ENCODE measurements around the gene DTX3.
A peak's percentile ranks its signal among the peaks of the same experiment; 100 is the strongest.

The DTX3 gene

DNA sequence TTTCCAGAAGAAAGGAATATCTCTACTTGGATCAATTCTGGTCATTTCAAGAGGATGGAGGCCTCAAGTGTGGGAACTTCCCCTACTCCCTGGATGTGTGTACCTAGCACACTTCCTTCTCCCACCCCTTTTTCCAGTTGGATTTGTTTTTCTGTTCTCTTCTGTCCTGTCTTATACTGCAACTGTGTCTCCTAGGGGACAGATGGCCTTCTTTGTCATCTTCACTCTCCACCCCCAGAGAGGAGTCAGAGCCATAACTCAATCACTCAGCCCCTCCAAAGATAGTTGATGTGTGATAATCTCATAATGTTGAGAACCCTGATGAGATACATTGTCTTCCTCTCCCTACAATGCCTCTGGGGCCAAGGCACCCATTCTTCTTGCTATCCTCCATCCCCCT lies 2.1 kb upstream of the DTX3 start:
- Histone ChIP-seq H4K20me1 (ENCODE audit: control insufficient read depth, insufficient read depth, low read depth, low read length) (no peaks in the 10 kb centered on the region), H3K36me3 (ENCODE audit: control insufficient read depth, low read length) (peaks cover 11% of the 10 kb centered on the region; the same call in 1 of the 2 replicates), H3K4me3 (ENCODE audit: low read length) (no peak overlapping the region), H3K27ac (ENCODE audit: low read depth, low read length) (no peak overlapping the region), H3K9me3 (ENCODE audit: control insufficient read depth, insufficient read depth, low read length) (no peaks in the 10 kb centered on the region), H3K27me3 (ENCODE audit: control insufficient read depth, low read length) (peaks cover 18% of the 10 kb centered on the region), H3F3A (ENCODE audit: control insufficient read depth, insufficient read depth) (no peaks in the 10 kb centered on the region), H3K4me2 (ENCODE audit: low read length) (no peak overlapping the region), H3K79me2 (ENCODE audit: control insufficient read depth, low read length) (no peaks in the 10 kb centered on the region), H3K9me2 (replicated peaks; ENCODE audit: control insufficient read depth, low read length) (no peaks in the 10 kb centered on the region), H3K4me1 (ENCODE audit: control insufficient read depth, low read length) (peaks cover 2% of the 10 kb centered on the region; the same call in 1 of the 2 replicates)
- no peak for TF ChIP-seq EZH2phosphoT487 (IDR thresholded peaks at IDR 0.05; ENCODE audit: borderline replicate concordance, low read length)

- Histone ChIP-seq H3K4me2 (ENCODE audit: low read length) (no peak overlapping the region), H3F3A (ENCODE audit: control insufficient read depth, insufficient read depth) (peaks cover 3% of the 10 kb centered on the region; the same call in 1 of the 2 replicates), H3K9me2 (replicated peaks; ENCODE audit: control insufficient read depth, low read length) (no peaks in the 10 kb centered on the region), H3K79me2 (ENCODE audit: control insufficient read depth, low read length) (no peaks in the 10 kb centered on the region), H3K9me3 (ENCODE audit: control insufficient read depth, insufficient read depth, low read length) (no peaks in the 10 kb centered on the region), H4K20me1 (ENCODE audit: control insufficient read depth, insufficient read depth, low read depth, low read length) (no peaks in the 10 kb centered on the region), H3K27me3 (ENCODE audit: control insufficient read depth, low read length) (peaks cover 23% of the 10 kb centered on the region), H3K27ac (ENCODE audit: low read depth, low read length) (no peak overlapping the region), H3K4me3 (ENCODE audit: low read length) (no peak overlapping the region), H3K36me3 (ENCODE audit: control insufficient read depth, low read length) (peaks cover 11% of the 10 kb centered on the region; the same call in 1 of the 2 replicates), H3K4me1 (ENCODE audit: control insufficient read depth, low read length) (peaks cover 2% of the 10 kb centered on the region; the same call in 1 of the 2 replicates)
- TF ChIP-seq EZH2phosphoT487 (IDR thresholded peaks at IDR 0.05; ENCODE audit: borderline replicate concordance, low read length) (no peak), CTCF (IDR thresholded peaks at IDR 0.05; ENCODE audit: low read depth, low read length, poor library complexity, severe bottlenecking) (no peak)
Measured at GRCh38 chr12:57603324-57603723, 1.3 kb upstream of the DTX3 start.

GRCh38 chr12:57603815-57604453 lies 690 bp upstream of the DTX3 start:
- Histone ChIP-seq H3K36me3 (ENCODE audit: control insufficient read depth, low read length) (peaks cover 7% of the 10 kb centered on the region; the same call in 1 of the 2 replicates), H3K27me3 (ENCODE audit: control insufficient read depth, low read length) (peaks cover 24% of the 10 kb centered on the region), H3K27ac (ENCODE audit: low read depth, low read length) (no peak overlapping the region), H3K4me3 (ENCODE audit: low read length) (peak overlapping the region; percentile 66), H3F3A (ENCODE audit: control insufficient read depth, insufficient read depth) (peaks cover 3% of the 10 kb centered on the region; the same call in 1 of the 2 replicates), H3K9me2 (replicated peaks; ENCODE audit: control insufficient read depth, low read length) (no peaks in the 10 kb centered on the region), H3K79me2 (ENCODE audit: control insufficient read depth, low read length) (no peaks in the 10 kb centered on the region), H4K20me1 (ENCODE audit: control insufficient read depth, insufficient read depth, low read depth, low read length) (no peaks in the 10 kb centered on the region), H3K9me3 (ENCODE audit: control insufficient read depth, insufficient read depth, low read length) (no peaks in the 10 kb centered on the region), H3K4me1 (ENCODE audit: control insufficient read depth, low read length) (peaks cover 2% of the 10 kb centered on the region; the same call in 1 of the 2 replicates), H3K4me2 (ENCODE audit: low read length) (peak overlapping the region; percentile 50)
- TF ChIP-seq CTCF (IDR thresholded peaks at IDR 0.05; ENCODE audit: low read depth, low read length, poor library complexity, severe bottlenecking) (no peak), EZH2phosphoT487 (IDR thresholded peaks at IDR 0.05; ENCODE audit: borderline replicate concordance, low read length) (no peak)
